MM.1S (cell line): ENCODE measurements around the gene DIP2B.

Source experiments
- DNase-seq: peaks from one replicate; pipeline ENCODE4 v3.0.0-alpha.2; 2015
- H2AFZ ChIP-seq: fragments of 300-600 bp; sonication (generic); 2 replicates; pipeline ENCODE4 v1.6.0; 2016; ENCODE audit warnings: antibody characterized with exemption, low read length
- H3F3A ChIP-seq: fragments of 300-600 bp; sonication (generic); 2 replicates; pipeline ENCODE4 v1.6.1; 2016; ENCODE audit warnings: mild to moderate bottlenecking, antibody characterized with exemption, low read length, moderate library complexity, mixed read lengths; ENCODE audit not compliant: insufficient read depth
- H3K27ac ChIP-seq: fragments of 300-600 bp; sonication (generic); 2 replicates; pipeline ENCODE4 v1.5.1; 2016; ENCODE audit warnings: mild to moderate bottlenecking, low read length
- H3K27me3 ChIP-seq: fragments of 300-600 bp; sonication (generic); replicated peaks from 2 replicates; pipeline ENCODE4 v1.6.0; 2016; ENCODE audit warnings: low read length; ENCODE audit not compliant: insufficient read depth
- H3K36me3 ChIP-seq: fragments of 300-600 bp; sonication (generic); replicated peaks from 2 replicates; pipeline ENCODE4 v1.6.1; 2016; ENCODE audit warnings: mild to moderate bottlenecking, low read length, mixed read lengths; ENCODE audit not compliant: insufficient read depth
- H3K4me1 ChIP-seq: fragments of 300-600 bp; sonication (generic); 2 replicates; pipeline ENCODE4 v1.6.1; 2016; ENCODE audit warnings: low read length, mixed read lengths
- H3K4me2 ChIP-seq: fragments of 300-600 bp; sonication (generic); 2 replicates; pipeline ENCODE4 v1.6.0; 2016; ENCODE audit warnings: low read depth, low read length
- H3K4me3 ChIP-seq: fragments of 300-600 bp; sonication (generic); 2 replicates; pipeline ENCODE4 v1.5.1; 2016; ENCODE audit warnings: low read length, mixed read lengths
- H3K79me2 ChIP-seq: fragments of 300-600 bp; sonication (generic); 2 replicates; pipeline ENCODE4 v1.6.1; 2016; ENCODE audit warnings: mixed run types, low read length, mixed read lengths
- H3K9ac ChIP-seq: fragments of 300-600 bp; sonication (generic); 2 replicates; pipeline ENCODE4 v1.6.1; 2016; ENCODE audit warnings: low read length, mixed read lengths
- H3K9me2 ChIP-seq: fragments of 300-600 bp; sonication (generic); replicated peaks from 2 replicates; pipeline ENCODE4 v1.6.1; 2016; ENCODE audit warnings: mild to moderate bottlenecking, low read length, mixed read lengths; ENCODE audit not compliant: insufficient read depth
- H3K9me3 ChIP-seq: fragments of 300-600 bp; sonication (generic); replicated peaks from 2 replicates; pipeline ENCODE4 v1.6.1; 2016; ENCODE audit warnings: mild to moderate bottlenecking, low read length, mixed read lengths; ENCODE audit not compliant: insufficient read depth
- H4K20me1 ChIP-seq: fragments of 300-600 bp; sonication (generic); 2 replicates; pipeline ENCODE4 v1.6.1; 2016; ENCODE audit warnings: mild to moderate bottlenecking, low read length, moderate library complexity, mixed read lengths; ENCODE audit not compliant: insufficient read depth
- EZH2 ChIP-seq: fragments of 300-600 bp; sonication (generic); optimal IDR thresholded peaks from 2 replicates; pipeline ENCODE3; 2017; ENCODE audit warnings: low read depth, mild to moderate bottlenecking, antibody characterized with exemption, low read length, mixed read lengths
- EZH2phosphoT487 ChIP-seq: fragments of 300-600 bp; sonication (generic); IDR thresholded peaks from 2 replicates; pipeline ENCODE4 v1.6.1; 2018; ENCODE audit warnings: antibody characterized with exemption, low read length
- TF ChIP-seq, protein P1 (sequence below): fragments of 300-600 bp; sonication (generic); IDR thresholded peaks from 2 replicates; pipeline ENCODE4 v1.5.1; 2016; ENCODE audit warnings: antibody characterized with exemption, low read length, mixed read lengths

The DIP2B gene

GRCh38 chr12:50615145-50615906 is 110.5 kb downstream of the DIP2B start:
- Histone ChIP-seq H3K4me1 (no peaks in the 10 kb centered on the region), H3K4me3 (no peak overlapping the region), H3K27me3 (no peaks in the 10 kb centered on the region), H3F3A (no peaks in the 10 kb centered on the region), H3K4me2 (no peak overlapping the region), H3K27ac (no peak overlapping the region), H2AFZ (no peak overlapping the region), H3K9me3 (no peaks in the 10 kb centered on the region), H4K20me1 (no peaks in the 10 kb centered on the region), H3K9ac (no peak overlapping the region), H3K79me2 (no peaks in the 10 kb centered on the region; the same call in 1 of the 2 replicates), H3K9me2 (no peaks in the 10 kb centered on the region), H3K36me3 (no peaks in the 10 kb centered on the region)
- DNase-seq = no peak
- no peak for TF ChIP-seq EZH2phosphoT487
- no peak for TF ChIP-seq EZH2
- TF ChIP-seq, protein P1, sequence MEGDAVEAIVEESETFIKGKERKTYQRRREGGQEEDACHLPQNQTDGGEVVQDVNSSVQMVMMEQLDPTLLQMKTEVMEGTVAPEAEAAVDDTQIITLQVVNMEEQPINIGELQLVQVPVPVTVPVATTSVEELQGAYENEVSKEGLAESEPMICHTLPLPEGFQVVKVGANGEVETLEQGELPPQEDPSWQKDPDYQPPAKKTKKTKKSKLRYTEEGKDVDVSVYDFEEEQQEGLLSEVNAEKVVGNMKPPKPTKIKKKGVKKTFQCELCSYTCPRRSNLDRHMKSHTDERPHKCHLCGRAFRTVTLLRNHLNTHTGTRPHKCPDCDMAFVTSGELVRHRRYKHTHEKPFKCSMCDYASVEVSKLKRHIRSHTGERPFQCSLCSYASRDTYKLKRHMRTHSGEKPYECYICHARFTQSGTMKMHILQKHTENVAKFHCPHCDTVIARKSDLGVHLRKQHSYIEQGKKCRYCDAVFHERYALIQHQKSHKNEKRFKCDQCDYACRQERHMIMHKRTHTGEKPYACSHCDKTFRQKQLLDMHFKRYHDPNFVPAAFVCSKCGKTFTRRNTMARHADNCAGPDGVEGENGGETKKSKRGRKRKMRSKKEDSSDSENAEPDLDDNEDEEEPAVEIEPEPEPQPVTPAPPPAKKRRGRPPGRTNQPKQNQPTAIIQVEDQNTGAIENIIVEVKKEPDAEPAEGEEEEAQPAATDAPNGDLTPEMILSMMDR = no peak

DNA sequence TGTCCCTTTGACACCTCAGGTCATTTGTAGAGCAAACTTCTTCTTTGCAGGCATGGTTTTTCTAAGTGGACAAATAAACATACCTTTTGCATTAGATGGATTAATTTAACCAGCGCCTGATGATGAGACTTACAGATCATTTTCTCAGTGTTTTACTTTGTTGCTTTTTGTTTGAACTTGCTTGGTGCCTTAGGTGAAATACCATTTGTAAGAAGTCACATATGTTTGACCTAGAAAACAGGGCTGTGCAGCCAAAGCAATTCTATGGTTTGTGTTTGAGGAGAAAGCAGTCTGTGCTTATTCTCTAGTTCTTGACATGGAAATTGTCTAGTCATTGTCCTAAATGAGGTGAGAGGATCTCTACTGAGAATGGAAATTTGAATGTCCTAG is 111.1 kb downstream of the DIP2B start:
- H3K4me2 ChIP-seq = no peak overlapping the region
- TF ChIP-seq, protein P1 = no peak
- no peaks in the 10 kb centered on the region for H3K27me3 ChIP-seq
- no peak overlapping the region for H2AFZ ChIP-seq
- H3F3A ChIP-seq = no peaks in the 10 kb centered on the region
- no peak for DNase-seq
- no peak overlapping the region for H3K4me3 ChIP-seq
- no peaks in the 10 kb centered on the region for H3K9me2 ChIP-seq
- H3K79me2 ChIP-seq = no peaks in the 10 kb centered on the region; the same call in 1 of the 2 replicates
- no peak overlapping the region for H3K27ac ChIP-seq
- H3K4me1 ChIP-seq = no peaks in the 10 kb centered on the region
- H3K9ac ChIP-seq = no peak overlapping the region
- no peaks in the 10 kb centered on the region for H3K9me3 ChIP-seq
- no peaks in the 10 kb centered on the region for H4K20me1 ChIP-seq
- H3K36me3 ChIP-seq = no peaks in the 10 kb centered on the region

DNA sequence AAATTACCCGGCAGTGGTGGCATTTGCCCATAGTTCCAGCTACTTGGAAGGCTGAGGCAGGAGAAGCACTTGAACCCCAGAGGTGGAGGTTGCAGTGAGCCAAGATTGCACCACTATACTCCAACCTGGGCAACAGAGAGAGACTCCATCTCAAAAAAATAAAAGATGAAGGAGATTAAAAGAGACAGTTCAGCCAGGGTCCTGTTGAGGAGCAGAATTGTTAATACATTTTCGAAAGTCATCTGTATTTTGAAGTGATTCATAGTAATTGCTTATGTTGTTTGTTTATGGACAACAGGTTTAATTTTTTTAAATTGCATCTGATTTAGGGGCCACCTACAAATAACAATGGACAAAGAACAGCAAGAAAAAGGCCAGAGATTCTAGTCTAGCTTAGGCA is 112.9 kb downstream of the DIP2B start:
- H3F3A ChIP-seq = no peaks in the 10 kb centered on the region

More for the DNA sequence above, 112.9 kb downstream of the DIP2B start:
- no peak for DNase-seq
- Histone ChIP-seq H3K9me3 (no peaks in the 10 kb centered on the region), H3K4me1 (no peaks in the 10 kb centered on the region), H3K9me2 (no peaks in the 10 kb centered on the region), H3K79me2 (no peaks in the 10 kb centered on the region; the same call in 1 of the 2 replicates), H3K36me3 (no peaks in the 10 kb centered on the region), H3K27me3 (no peaks in the 10 kb centered on the region), H2AFZ (no peak overlapping the region), H3K27ac (no peak overlapping the region), H3K4me3 (no peak overlapping the region), H3K4me2 (no peak overlapping the region), H4K20me1 (no peaks in the 10 kb centered on the region), H3K9ac (no peak overlapping the region)
- TF ChIP-seq, protein P1 = no peak
- TF ChIP-seq EZH2 = no peak
- no peak for TF ChIP-seq EZH2phosphoT487
